GM12878 (cell line): ENCODE results near the gene PCP2. TPM values are rescaled to one million over a fixed set of nuclear protein-coding genes. Genes with fewer than 3 reads are reported as not detected.

Experiments used
- ATAC-seq: fragments of 200-7000 bp; cut with Tn5 transposase; 3 replicates; pipeline ENCODE4 v1.9.1; 2020; ENCODE audit warnings: mild to moderate bottlenecking, moderate library complexity
- Bru-seq: library from RNA; stranded (reverse); fragments of 400-500 nt; gene quantifications from one replicate; lab custom pipeline; 2021; lab: Mats Ljungman, UMichigan
- BruChase-seq, 2 experiments: library from RNA; stranded (reverse); fragments of 400-500 nt; gene quantifications; one replicate each; lab custom pipeline; 2021; lab: Mats Ljungman, UMichigan
- BruUV-seq: library from RNA; stranded (reverse); fragments of 400-500 nt; replicated peaks from 2 replicates; lab custom pipeline; 2021; lab: Mats Ljungman, UMichigan
- CTCF ChIA-PET: fragments of 300-600 bp; sonication (Branson Sonifier 250); formaldehyde crosslinking; extraction: SDS; loops from one replicate; lab custom pipeline; 2021; ENCODE audit warnings: inconsistent platforms; lab: Yijun Ruan, JAX
- POLR2A ChIA-PET: fragments of 350-600 bp; formaldehyde crosslinking; extraction: SDS; loops from one replicate; lab custom pipeline; 2021; ENCODE audit warnings: inconsistent platforms; lab: Charles Lee
- RAD21 ChIA-PET: fragments of 300-600 bp; sonication (Branson Sonifier 250); formaldehyde crosslinking; loops from one replicate; lab custom pipeline; 2023; ENCODE audit warnings: antibody characterized with exemption; ENCODE audit not compliant: unreplicated experiment; lab: Charles Lee
- SMC1A ChIA-PET: fragments of 300-600 bp; sonication (Branson Sonifier 250); formaldehyde crosslinking; loops from one replicate; lab custom pipeline; 2023; ENCODE audit not compliant: unreplicated experiment, uncharacterized antibody; lab: Charles Lee
- DNase-seq: peaks from one replicate; pipeline ENCODE4 v3.0.0-alpha.2; 2011; ENCODE audit warnings: low read depth, low spot score
- FAIRE-seq: peaks from 3 replicates; lab custom pipeline; 2011; peaks lifted over from hg19 to GRCh38; lab: Jason Lieb, UNC
- H2AFZ ChIP-seq: 2 replicates; pipeline ENCODE4 v1.6.0; 2011; ENCODE audit warnings: low read depth, low read length, control low read depth; ENCODE audit not compliant: control insufficient read depth
- H3K27ac ChIP-seq: 2 replicates; pipeline ENCODE4 v1.5.1; 2011; ENCODE audit warnings: control low read depth; ENCODE audit not compliant: control insufficient read depth, insufficient read depth
- H3K27me3 ChIP-seq, 2 experiments: replicated peaks in 1 of 2; 2 replicates each; pipeline versions ENCODE4 v1.6.0 to v1.6.1; 2011; ENCODE audit warnings: low read length in 1 of 2; ENCODE audit not compliant: control insufficient read depth in 2 of 2, insufficient read depth in 2 of 2
- H3K36me3 ChIP-seq, 2 experiments: 2 replicates each; pipeline ENCODE4 v1.5.1; 2011; ENCODE audit warnings: low read length in 1 of 2; ENCODE audit not compliant: control insufficient read depth in 2 of 2, insufficient read depth in 2 of 2
- H3K4me1 ChIP-seq: 2 replicates; pipeline ENCODE4 v1.6.1; 2011; ENCODE audit warnings: mild to moderate bottlenecking, low read length, moderate library complexity, mixed read lengths; ENCODE audit not compliant: control insufficient read depth, insufficient read depth
- H3K4me2 ChIP-seq: 2 replicates; pipeline ENCODE4 v1.6.0; 2011; ENCODE audit warnings: control low read depth; ENCODE audit not compliant: control insufficient read depth, insufficient read depth
- H3K4me3 ChIP-seq: fragments of 200-600 bp; sonication (generic); 2 replicates; pipeline ENCODE4 v1.5.1; 2016
- H3K79me2 ChIP-seq: 2 replicates; pipeline ENCODE4 v1.6.0; 2011; ENCODE audit warnings: low read length; ENCODE audit not compliant: control insufficient read depth, insufficient read depth
- H3K9ac ChIP-seq: 2 replicates; pipeline ENCODE4 v1.8.0; 2011; ENCODE audit warnings: low read length, control low read depth, mixed read lengths; ENCODE audit not compliant: control insufficient read depth, insufficient read depth
- H3K9me3 ChIP-seq: replicated peaks from 3 replicates; pipeline ENCODE4 v1.5.1; 2011; ENCODE audit warnings: mild to moderate bottlenecking, low read length; ENCODE audit not compliant: control insufficient read depth, insufficient read depth
- H4K20me1 ChIP-seq: 2 replicates; pipeline ENCODE4 v1.6.0; 2011; ENCODE audit not compliant: control insufficient read depth, insufficient read depth
- BRCA1 ChIP-seq: IDR thresholded peaks from 2 replicates; pipeline ENCODE4 v1.6.1; 2011; ENCODE audit warnings: low read depth, low read length, improper control_type of control experiment
- WGBS: methylation state at CpG from one replicate; pipeline ENCODE4 v1.1.6; 2016; ENCODE audit warnings: low lambda C conversion rate; ENCODE audit not compliant: insufficient replicate concordance, insufficient coverage; ENCODE audit errors: missing lambda C conversion rate; 5-methylcytosine and 5-hydroxymethylcytosine counted together
- in situ Hi-C: fragments of 300-500 bp; cut with MboI; formaldehyde crosslinking; loops from 9 replicates; pipeline ENCODE4 v1.14.3; 2018; ENCODE audit warnings: mixed read lengths
- intact Hi-C: fragments of 100-400 bp; cut with micrococcal nuclease; formaldehyde crosslinking; loops from one replicate; pipeline ENCODE4 v1.14.2; 2022; ENCODE audit not compliant: unreplicated experiment
- long read RNA-seq, 2 experiments: library from polyadenylated mRNA; unstranded; transcript quantifications; one replicate each; pipeline ENCODE4 v2.0.0, GENCODE V29; 2019 to 2020
- polyA minus RNA-seq, 3 experiments: library from RNA; depleted of rRNA, polyadenylated mRNA; stranded (reverse); fragments of >200 nt; gene quantifications; 2 replicates each; pipeline ENCODE4 v1.2.3, GENCODE V29; 2011
- polyA plus RNA-seq, 11 experiments: library from polyadenylated mRNA; depleted of rRNA in 4 of 11; unstranded in 6 of 11; stranded (reverse) in 5 of 11; fragments of >200 nt; fragmentation: Nextera tagmentation in 4 of 11; fragmentation: Illumina TruSeq in 1 of 11; extraction: Ambion mirVana in 4 of 11; extraction: Trizol in 1 of 11; gene quantifications; 1 replicate in 1 of 11; 2 replicates in 10 of 11; pipeline versions ENCODE4 v1.2.1 to v1.2.3, GENCODE V29; 2011 to 2016; ENCODE audit warnings: inconsistent platforms in 2 of 11, missing spikeins in 2 of 11, low read depth in 1 of 11
- total RNA-seq, 4 experiments: library from RNA; depleted of rRNA in 3 of 4; stranded (reverse); fragments of >200 nt in 3 of 4; fragmentation: Illumina TruSeq in 1 of 4; extraction: Trizol in 1 of 4; gene quantifications; 2 replicates each; pipeline versions ENCODE4 v1.2.1 to v1.2.3, GENCODE V29; 2013 to 2021

Gene PCP2
- not detected in 2 replicates for total RNA-seq (2013; cell fraction: nucleolus; rRNA removed)
- not detected in 2 replicates for total RNA-seq (2014; rRNA removed)
- total RNA-seq (2014; rRNA removed; fragmentation: Illumina TruSeq; extraction: Trizol), result 0.31 TPM in 1 of 2 replicates, not detected in the other
- total RNA-seq (2021), result 0.27 and 0.62 TPM in 2 replicates
- polyA plus RNA-seq (2011; ENCODE audit: low read depth), result not detected
- 0.19 TPM in 1 of 2 replicates, not detected in the other for polyA plus RNA-seq (2011; rRNA removed)
- polyA plus RNA-seq (2011; cell fraction: cytosol; rRNA removed), result 0.22 and 0.59 TPM in 2 replicates
- 2.7 and 3.9 TPM in 2 replicates for polyA plus RNA-seq (2011; cell fraction: nucleus; rRNA removed)
- polyA plus RNA-seq (2012), result 2.7 and 4.4 TPM in 2 replicates
- polyA plus RNA-seq (2014; fragmentation: Illumina TruSeq; extraction: Trizol), result 0.10 TPM in 1 of 2 replicates, not detected in the other
- polyA plus RNA-seq (2014; fragmentation: Nextera tagmentation; extraction: Ambion mirVana), result not detected
- 0.15 and 0.31 TPM in 2 replicates for polyA plus RNA-seq (2014; rRNA removed)
- polyA plus RNA-seq (2016; fragmentation: Nextera tagmentation; extraction: Ambion mirVana), result not detected
- polyA minus RNA-seq (2011; rRNA and poly(A)+ RNA removed), result not detected in 2 replicates
- not detected in 2 replicates for polyA minus RNA-seq (2011; cell fraction: cytosol; rRNA and poly(A)+ RNA removed)
- not detected in 2 replicates for polyA minus RNA-seq (2011; cell fraction: nucleus; rRNA and poly(A)+ RNA removed)
- percentile 40 among the genes with signal in this experiment for Bru-seq, nascent RNA
- BruChase-seq, experiment 1, labeled RNA remaining after a 6-hour chase, result percentile 41 among the genes with signal in this experiment
- percentile 38 among the genes with signal in this experiment for BruChase-seq, experiment 2, labeled RNA remaining after a 2-hour chase
- long read RNA-seq, experiment 1, result 0 reads
- long read RNA-seq, experiment 2, result 0 reads

DNA sequence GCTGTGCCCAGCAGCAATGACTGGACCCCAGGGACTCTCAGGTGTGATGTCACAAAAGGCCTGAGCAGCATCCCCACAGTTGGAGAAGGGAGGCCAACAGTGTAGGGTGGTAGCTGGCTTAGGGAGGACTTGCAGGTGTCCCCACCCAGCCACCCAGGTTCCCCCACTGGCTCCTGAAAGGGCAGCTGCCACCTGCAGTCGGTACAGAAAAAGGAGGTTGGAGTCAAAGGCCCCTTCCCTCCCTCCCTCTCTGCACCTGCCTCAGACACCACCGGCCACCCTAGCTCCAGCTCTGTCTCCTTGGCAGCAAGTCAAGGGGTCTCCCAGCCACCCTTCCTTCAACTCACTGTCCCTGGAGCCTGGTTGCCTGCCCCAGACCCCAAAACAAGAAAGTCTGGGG is at the start of gene PCP2:
Gene PCP2 (minus strand): TSS at position 22 of the 400 bp plus-strand sequence. CDS start 262 bp downstream, outside the sequence.
- H3K79me2 ChIP-seq, result peaks cover 34% of the 10 kb centered on the region
- no peak for DNase-seq
- intact Hi-C loops, result no loop called here
- RAD21 ChIA-PET, result no interaction called here
- no peak for FAIRE-seq
- no peak within 1 kb of the TSS for H2AFZ ChIP-seq
- no peak for TF ChIP-seq BRCA1
- TF ChIP-seq, all 136 proteins: peak for 0
- WGBS, result 0% methylated on average over 1 of the region's 2 CpGs
- no peak within 1 kb of the TSS for H3K4me2 ChIP-seq
- no peaks in the 10 kb centered on the region for H4K20me1 ChIP-seq
- no TSS peak for BruUV-seq
- H3K4me1 ChIP-seq, result peaks cover 20% of the 10 kb centered on the region
- no peak for ATAC-seq
- in situ Hi-C loops, result no loop called here
- POLR2A ChIA-PET, result interaction anchor here (0.6 kb wide), 1 partner anchor 262 kb away, joined by 3 read pairs; no protein-coding TSS in a partner anchor
- H3K27me3 ChIP-seq, result no peaks in the 10 kb centered on the region
- no peak within 1 kb of the TSS for H3K4me3 ChIP-seq
- H3K36me3 ChIP-seq, result no peaks in the 10 kb centered on the region
- SMC1A ChIA-PET, result no interaction called here
- no peaks in the 10 kb centered on the region for H3K9me3 ChIP-seq
- H3K9ac ChIP-seq, result no peak within 1 kb of the TSS
- CTCF ChIA-PET, result no interaction called here
- no peak within 1 kb of the TSS for H3K27ac ChIP-seq
